ENCODE measurements around the gene GDPGP1.
"Not testable (repeated sequence)": the region's sequence is repeated elsewhere in the genome, so short reads cannot be mapped to it uniquely, and the experiment has no call there.

Gene GDPGP1

GRCh38 chr15:90260731-90261130 lies 26.7 kb downstream of the GDPGP1 start:
- not testable (repeated sequence) for H3K36me3 ChIP-seq (ENCODE audit: control insufficient read depth in 2 of 2, insufficient read depth in 2 of 2, low read length in 2 of 2); H3K4me3 ChIP-seq (ENCODE audit: low read length in 2 of 2); H3K9ac ChIP-seq (ENCODE audit: low read depth in 1 of 2, low read length in 2 of 2); H3K9me3 ChIP-seq (ENCODE audit: control insufficient read depth in 2 of 2, low read length in 2 of 2); H3K27ac ChIP-seq (ENCODE audit: low read depth in 2 of 2, low read length in 2 of 2); H3K27me3 ChIP-seq (ENCODE audit: control insufficient read depth in 2 of 2, insufficient read depth in 2 of 2, low read length in 2 of 2)
- H3K4me1 ChIP-seq (ENCODE audit: control insufficient read depth in 2 of 2, insufficient read depth in 2 of 2, low read length in 2 of 2): peaks cover 10 to 24% of the 10 kb centered on the region in 2 donors

GRCh38 chr15:90261811-90262210 lies 27.8 kb downstream of the GDPGP1 start:
- peak overlapping the region in 1 of 2 donors; percentile 26 for H3K27ac ChIP-seq (ENCODE audit: low read depth in 2 of 2, low read length in 2 of 2)

DNA sequence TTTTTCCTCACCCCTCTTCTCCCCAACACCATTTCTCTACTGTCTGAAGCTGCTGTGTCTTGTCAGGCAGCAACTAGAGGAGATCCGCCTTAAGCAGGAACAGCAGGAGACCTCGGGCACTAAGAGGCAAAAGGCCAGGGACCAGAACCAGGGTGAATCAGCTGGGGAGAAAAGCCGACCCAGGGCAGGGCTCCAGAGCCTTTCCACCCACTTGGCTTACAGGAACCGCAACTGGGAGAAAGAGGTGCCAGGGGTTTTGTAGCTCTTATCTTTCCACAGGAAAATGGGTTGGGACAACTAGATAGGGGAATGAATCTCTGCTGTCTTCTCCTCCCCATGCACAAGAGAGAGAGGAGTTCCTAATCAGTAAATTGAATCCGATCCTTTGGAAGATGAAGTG lies 28.4 kb downstream of the GDPGP1 start:
- Histone ChIP-seq H3K27me3 (ENCODE audit: control insufficient read depth in 2 of 2, insufficient read depth in 2 of 2, low read length in 2 of 2) (no peaks in the 10 kb centered on the region), H3K4me3 (ENCODE audit: low read length in 2 of 2) (no peak overlapping the region), H3K9ac (ENCODE audit: low read depth in 1 of 2, low read length in 2 of 2) (no peak overlapping the region), H3K4me1 (ENCODE audit: control insufficient read depth in 2 of 2, insufficient read depth in 2 of 2, low read length in 2 of 2) (peaks cover 23 to 33% of the 10 kb centered on the region in 2 donors), H3K9me3 (ENCODE audit: control insufficient read depth in 2 of 2, low read length in 2 of 2) (no peaks in the 10 kb centered on the region), H3K36me3 (ENCODE audit: control insufficient read depth in 2 of 2, insufficient read depth in 2 of 2, low read length in 2 of 2) (no peaks in the 10 kb centered on the region), H3K27ac (ENCODE audit: low read depth in 2 of 2, low read length in 2 of 2) (peak overlapping the region in 1 of 2 donors; percentile 26)

More at GRCh38 chr15:90261811-90262210, 27.8 kb downstream of the GDPGP1 start:
- no peaks in the 10 kb centered on the region for H3K9me3 ChIP-seq (ENCODE audit: control insufficient read depth in 2 of 2, low read length in 2 of 2)
- H3K9ac ChIP-seq (ENCODE audit: low read depth in 1 of 2, low read length in 2 of 2): no peak overlapping the region
- no peak overlapping the region for H3K4me3 ChIP-seq (ENCODE audit: low read length in 2 of 2)
- peaks cover 17 to 27% of the 10 kb centered on the region in 2 donors for H3K4me1 ChIP-seq (ENCODE audit: control insufficient read depth in 2 of 2, insufficient read depth in 2 of 2, low read length in 2 of 2)
- no peaks in the 10 kb centered on the region for H3K36me3 ChIP-seq (ENCODE audit: control insufficient read depth in 2 of 2, insufficient read depth in 2 of 2, low read length in 2 of 2)
- H3K27me3 ChIP-seq (ENCODE audit: control insufficient read depth in 2 of 2, insufficient read depth in 2 of 2, low read length in 2 of 2): no peaks in the 10 kb centered on the region

DNA sequence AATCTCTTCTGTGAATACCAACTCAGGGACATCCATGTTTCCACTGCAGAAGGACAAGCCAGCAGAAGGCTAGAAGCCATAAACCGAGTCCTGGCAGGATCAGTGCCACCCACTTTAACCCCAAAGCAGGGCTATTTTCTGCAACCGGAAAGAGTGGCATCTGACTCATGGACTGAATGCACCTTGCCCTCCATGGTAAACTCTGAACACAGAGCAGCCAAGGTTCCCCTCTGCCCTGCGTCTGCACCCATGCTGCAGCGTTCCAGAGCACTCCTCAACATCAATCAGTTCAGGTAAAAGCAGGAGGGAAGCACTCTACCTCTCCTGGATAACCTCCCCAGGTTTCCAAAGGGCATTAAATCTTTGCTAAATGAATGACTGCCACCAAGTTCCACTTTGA lies 30.7 kb downstream of the GDPGP1 start:
- peak overlapping the region; percentile 94 to 95 for H3K27ac ChIP-seq (ENCODE audit: low read depth in 2 of 2, low read length in 2 of 2)
- peak overlapping the region; percentile 86 to 97 for H3K9ac ChIP-seq (ENCODE audit: low read depth in 1 of 2, low read length in 2 of 2)
- peaks cover 30 to 44% of the 10 kb centered on the region in 2 donors for H3K4me1 ChIP-seq (ENCODE audit: control insufficient read depth in 2 of 2, insufficient read depth in 2 of 2, low read length in 2 of 2)
- peaks cover 1 to 3% of the 10 kb centered on the region in 2 donors for H3K36me3 ChIP-seq (ENCODE audit: control insufficient read depth in 2 of 2, insufficient read depth in 2 of 2, low read length in 2 of 2)
- H3K9me3 ChIP-seq (ENCODE audit: control insufficient read depth in 2 of 2, low read length in 2 of 2): no peaks in the 10 kb centered on the region
- H3K27me3 ChIP-seq (ENCODE audit: control insufficient read depth in 2 of 2, insufficient read depth in 2 of 2, low read length in 2 of 2): no peaks in the 10 kb centered on the region
- H3K4me3 ChIP-seq (ENCODE audit: low read length in 2 of 2): peak overlapping the region; percentile 97

GRCh38 chr15:90265271-90266060 lies 31.5 kb downstream of the GDPGP1 start, which contains the start of gene NGRN:
Gene NGRN, plus strand, starts transcription at chr15:90265672. Its CDS starts 41 bp downstream, at chr15:90265713.
- H3K4me1 ChIP-seq (ENCODE audit: control insufficient read depth in 2 of 2, insufficient read depth in 2 of 2, low read length in 2 of 2): peaks cover 30 to 44% of the 10 kb centered on the region in 2 donors
- H3K36me3 ChIP-seq (ENCODE audit: control insufficient read depth in 2 of 2, insufficient read depth in 2 of 2, low read length in 2 of 2): peaks cover 9 to 11% of the 10 kb centered on the region in 2 donors
- no peaks in the 10 kb centered on the region for H3K27me3 ChIP-seq (ENCODE audit: control insufficient read depth in 2 of 2, insufficient read depth in 2 of 2, low read length in 2 of 2)
- no peaks in the 10 kb centered on the region for H3K9me3 ChIP-seq (ENCODE audit: control insufficient read depth in 2 of 2, low read length in 2 of 2)
- peak within 1 kb of the TSS; percentile 86 to 97 for H3K9ac ChIP-seq (ENCODE audit: low read depth in 1 of 2, low read length in 2 of 2)
- peak within 1 kb of the TSS; percentile 94 to 95 for H3K27ac ChIP-seq (ENCODE audit: low read depth in 2 of 2, low read length in 2 of 2)
- H3K4me3 ChIP-seq (ENCODE audit: low read length in 2 of 2): peak within 1 kb of the TSS; percentile 97

DNA sequence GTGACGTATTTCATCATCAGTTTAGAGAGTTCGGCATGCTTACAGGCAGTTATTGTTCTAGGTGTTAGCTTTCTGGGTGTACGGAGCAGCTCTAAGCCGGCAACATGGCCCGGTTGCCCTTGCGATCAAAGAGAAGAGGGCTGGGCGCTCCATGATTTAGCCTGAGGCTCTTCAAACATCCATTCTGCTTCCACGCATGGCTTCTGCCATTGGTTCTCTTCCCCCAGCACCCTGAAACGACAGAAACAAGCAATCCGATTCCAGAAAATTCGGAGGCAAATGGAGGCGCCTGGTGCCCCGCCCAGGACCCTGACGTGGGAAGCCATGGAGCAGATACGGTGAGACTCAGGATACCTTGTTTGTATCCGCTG lies 32.0 kb downstream of the GDPGP1 start:
- H3K4me1 ChIP-seq (ENCODE audit: control insufficient read depth in 2 of 2, insufficient read depth in 2 of 2, low read length in 2 of 2): peaks cover 30 to 44% of the 10 kb centered on the region in 2 donors
- no peaks in the 10 kb centered on the region for H3K27me3 ChIP-seq (ENCODE audit: control insufficient read depth in 2 of 2, insufficient read depth in 2 of 2, low read length in 2 of 2)
- H3K9me3 ChIP-seq (ENCODE audit: control insufficient read depth in 2 of 2, low read length in 2 of 2): no peaks in the 10 kb centered on the region
- H3K9ac ChIP-seq (ENCODE audit: low read depth in 1 of 2, low read length in 2 of 2): peak overlapping the region; percentile 86 to 97
- H3K27ac ChIP-seq (ENCODE audit: low read depth in 2 of 2, low read length in 2 of 2): peak overlapping the region; percentile 94 to 95
- H3K4me3 ChIP-seq (ENCODE audit: low read length in 2 of 2): peak overlapping the region; percentile 97
- peaks cover 14 to 16% of the 10 kb centered on the region in 2 donors for H3K36me3 ChIP-seq (ENCODE audit: control insufficient read depth in 2 of 2, insufficient read depth in 2 of 2, low read length in 2 of 2)

DNA sequence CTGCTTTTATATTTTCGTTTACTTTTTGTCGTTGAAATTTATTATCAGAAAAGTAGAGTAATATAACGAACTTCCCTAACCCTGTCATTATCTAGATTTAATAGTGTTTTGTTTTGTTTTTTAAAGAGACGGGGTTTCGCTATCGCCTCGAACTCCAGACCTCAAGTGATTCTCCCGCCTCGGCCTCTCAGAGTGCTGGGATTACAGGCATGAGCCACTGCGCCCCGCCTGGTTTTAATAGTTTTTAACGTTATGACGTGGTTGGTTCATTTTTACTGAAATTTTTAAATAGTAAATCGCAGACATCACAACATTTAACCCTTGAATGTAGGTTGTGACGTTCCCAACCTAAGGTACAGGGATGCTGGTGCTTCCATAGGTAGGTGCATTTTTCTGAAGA lies 32.5 kb downstream of the GDPGP1 start:
- Histone ChIP-seq H3K9ac (ENCODE audit: low read depth in 1 of 2, low read length in 2 of 2) (peak overlapping the region; percentile 86 to 97), H3K36me3 (ENCODE audit: control insufficient read depth in 2 of 2, insufficient read depth in 2 of 2, low read length in 2 of 2) (peaks cover 18 to 21% of the 10 kb centered on the region in 2 donors), H3K27me3 (ENCODE audit: control insufficient read depth in 2 of 2, insufficient read depth in 2 of 2, low read length in 2 of 2) (no peaks in the 10 kb centered on the region), H3K9me3 (ENCODE audit: control insufficient read depth in 2 of 2, low read length in 2 of 2) (no peaks in the 10 kb centered on the region), H3K4me3 (ENCODE audit: low read length in 2 of 2) (peak overlapping the region; percentile 97), H3K4me1 (ENCODE audit: control insufficient read depth in 2 of 2, insufficient read depth in 2 of 2, low read length in 2 of 2) (peaks cover 30 to 44% of the 10 kb centered on the region in 2 donors), H3K27ac (ENCODE audit: low read depth in 2 of 2, low read length in 2 of 2) (peak overlapping the region; percentile 94 to 95)

DNA sequence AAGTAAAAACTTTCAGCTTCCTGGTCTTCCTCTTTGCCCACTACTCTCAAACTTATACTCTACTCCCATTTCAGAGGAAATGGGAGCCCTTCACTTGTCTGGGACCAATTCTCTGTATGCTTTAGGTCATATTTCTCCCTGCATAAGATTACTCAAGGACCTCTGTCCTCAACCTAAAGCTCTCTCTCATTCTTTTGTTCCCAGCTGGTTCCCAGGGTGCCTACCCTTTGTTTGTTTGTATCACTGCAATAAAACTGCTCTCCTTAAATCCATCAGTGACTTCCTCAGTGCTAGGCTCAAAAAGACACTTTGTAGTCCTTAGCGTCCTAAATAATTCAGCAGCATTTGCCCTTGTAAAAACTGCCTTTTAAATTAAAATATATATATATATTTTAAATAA lies 34.4 kb downstream of the GDPGP1 start:
- Histone ChIP-seq H3K4me1 (ENCODE audit: control insufficient read depth in 2 of 2, insufficient read depth in 2 of 2, low read length in 2 of 2) (peaks cover 30 to 34% of the 10 kb centered on the region in 2 donors), H3K27ac (ENCODE audit: low read depth in 2 of 2, low read length in 2 of 2) (peak overlapping the region; percentile 4 to 13), H3K9ac (ENCODE audit: low read depth in 1 of 2, low read length in 2 of 2) (no peak overlapping the region), H3K4me3 (ENCODE audit: low read length in 2 of 2) (peak overlapping the region in 1 of 2 donors; percentile 44), H3K9me3 (ENCODE audit: control insufficient read depth in 2 of 2, low read length in 2 of 2) (no peaks in the 10 kb centered on the region), H3K36me3 (ENCODE audit: control insufficient read depth in 2 of 2, insufficient read depth in 2 of 2, low read length in 2 of 2) (peaks cover 28 to 37% of the 10 kb centered on the region in 2 donors), H3K27me3 (ENCODE audit: control insufficient read depth in 2 of 2, insufficient read depth in 2 of 2, low read length in 2 of 2) (no peaks in the 10 kb centered on the region)

DNA sequence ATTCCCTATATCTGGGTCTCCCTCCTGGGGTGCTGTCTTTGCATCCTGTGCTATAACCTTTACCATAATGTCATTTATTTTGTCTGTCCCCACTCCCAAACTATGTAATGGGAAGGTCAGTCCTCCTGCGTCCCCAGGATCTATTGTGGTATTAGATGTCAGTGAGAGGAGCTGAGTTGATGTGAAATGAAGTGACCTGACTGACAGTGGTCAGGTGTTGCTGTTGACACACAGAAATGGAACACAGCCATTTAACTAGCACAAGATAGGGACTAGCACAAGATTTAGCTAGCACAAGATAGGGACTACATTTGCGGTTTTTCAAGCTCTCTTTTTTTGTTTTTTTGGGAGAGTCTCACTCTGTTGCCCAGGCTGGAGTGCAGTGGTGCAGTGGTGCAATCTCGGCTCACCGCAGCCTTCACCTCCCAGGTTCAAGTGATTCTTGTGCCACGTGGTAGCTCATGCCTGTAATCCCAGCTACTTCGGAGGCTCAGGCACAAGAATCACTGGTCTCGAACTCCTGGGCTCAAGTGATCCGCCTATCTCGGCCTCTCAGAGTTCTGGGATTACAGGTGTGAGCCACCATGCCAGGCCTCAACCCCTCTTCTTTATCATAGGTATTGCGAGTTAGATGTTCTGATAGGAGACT lies 36.6 kb downstream of the GDPGP1 start:
- Histone ChIP-seq H3K9me3 (ENCODE audit: control insufficient read depth in 2 of 2, low read length in 2 of 2) (no peaks in the 10 kb centered on the region), H3K27me3 (ENCODE audit: control insufficient read depth in 2 of 2, insufficient read depth in 2 of 2, low read length in 2 of 2) (no peaks in the 10 kb centered on the region), H3K4me1 (ENCODE audit: control insufficient read depth in 2 of 2, insufficient read depth in 2 of 2, low read length in 2 of 2) (peaks cover 20 to 21% of the 10 kb centered on the region in 2 donors), H3K4me3 (ENCODE audit: low read length in 2 of 2) (no peak overlapping the region), H3K9ac (ENCODE audit: low read depth in 1 of 2, low read length in 2 of 2) (no peak overlapping the region), H3K36me3 (ENCODE audit: control insufficient read depth in 2 of 2, insufficient read depth in 2 of 2, low read length in 2 of 2) (peaks cover 31 to 43% of the 10 kb centered on the region in 2 donors), H3K27ac (ENCODE audit: low read depth in 2 of 2, low read length in 2 of 2) (no peak overlapping the region)

All from mucosa of rectum (tissue), 2 donors.